Neural crest cell (in vitro differentiated cells): ENCODE data around the gene SLC2A6. TPM values are rescaled to one million over a fixed set of nuclear protein-coding genes. Genes with fewer than 3 reads are reported as not detected.

Experiments
- DNase-seq: peaks from one replicate; pipeline ENCODE4 v3.0.0; 2021; ENCODE audit warnings: low read depth, mixed read lengths, low spot score
- H3K27ac Mint-ChIP-seq: one replicate; pipeline ENCODE4 v1.8.0; 2021; ENCODE audit warnings: mild to moderate bottlenecking, mixed read lengths; ENCODE audit not compliant: unreplicated experiment
- H3K27me3 Mint-ChIP-seq: 2 replicates; pipeline ENCODE4 v1.8.0; 2021; ENCODE audit warnings: low read depth, mild to moderate bottlenecking, mixed read lengths
- H3K36me3 Mint-ChIP-seq: 2 replicates; pipeline ENCODE4 v1.8.0; 2021; ENCODE audit warnings: low read depth, mild to moderate bottlenecking, mixed read lengths
- H3K4me1 Mint-ChIP-seq: 2 replicates; pipeline ENCODE4 v1.8.0; 2021; ENCODE audit warnings: mixed read lengths
- H3K4me3 Mint-ChIP-seq: one replicate; pipeline ENCODE4 v1.8.0; 2021; ENCODE audit warnings: mild to moderate bottlenecking, mixed read lengths
- H3K9me3 Mint-ChIP-seq: 2 replicates; pipeline ENCODE4 v1.8.0; 2021; ENCODE audit warnings: mixed read lengths
- CTCF ChIP-seq: fragments of 200-600 bp; sonication (generic); conservative IDR thresholded peaks from 2 replicates; pipeline ENCODE4 v1.5.0; 2021; ENCODE audit warnings: antibody characterized with exemption, mild to moderate bottlenecking
- total RNA-seq: library from RNA; stranded (reverse); gene quantifications from 2 replicates; pipeline ENCODE4 v1.2.1, GENCODE V29; 2021

The SLC2A6 gene
- total RNA-seq, 1 donor from 2014 or later: 29.0 TPM

GRCh38 chr9:133514460-133515239 is 35.8 kb upstream of the SLC2A6 start:
- no peak for DNase-seq
- TF ChIP-seq CTCF: no peak
- H3K4me1 Mint-ChIP-seq: peaks cover 2% of the 10 kb centered on the region
- H3K27ac Mint-ChIP-seq: peak overlapping the region; percentile 84
- H3K4me3 Mint-ChIP-seq: no peak overlapping the region
- H3K9me3 Mint-ChIP-seq: no peaks in the 10 kb centered on the region
- H3K27me3 Mint-ChIP-seq: no peaks in the 10 kb centered on the region
- H3K36me3 Mint-ChIP-seq: no peaks in the 10 kb centered on the region

DNA sequence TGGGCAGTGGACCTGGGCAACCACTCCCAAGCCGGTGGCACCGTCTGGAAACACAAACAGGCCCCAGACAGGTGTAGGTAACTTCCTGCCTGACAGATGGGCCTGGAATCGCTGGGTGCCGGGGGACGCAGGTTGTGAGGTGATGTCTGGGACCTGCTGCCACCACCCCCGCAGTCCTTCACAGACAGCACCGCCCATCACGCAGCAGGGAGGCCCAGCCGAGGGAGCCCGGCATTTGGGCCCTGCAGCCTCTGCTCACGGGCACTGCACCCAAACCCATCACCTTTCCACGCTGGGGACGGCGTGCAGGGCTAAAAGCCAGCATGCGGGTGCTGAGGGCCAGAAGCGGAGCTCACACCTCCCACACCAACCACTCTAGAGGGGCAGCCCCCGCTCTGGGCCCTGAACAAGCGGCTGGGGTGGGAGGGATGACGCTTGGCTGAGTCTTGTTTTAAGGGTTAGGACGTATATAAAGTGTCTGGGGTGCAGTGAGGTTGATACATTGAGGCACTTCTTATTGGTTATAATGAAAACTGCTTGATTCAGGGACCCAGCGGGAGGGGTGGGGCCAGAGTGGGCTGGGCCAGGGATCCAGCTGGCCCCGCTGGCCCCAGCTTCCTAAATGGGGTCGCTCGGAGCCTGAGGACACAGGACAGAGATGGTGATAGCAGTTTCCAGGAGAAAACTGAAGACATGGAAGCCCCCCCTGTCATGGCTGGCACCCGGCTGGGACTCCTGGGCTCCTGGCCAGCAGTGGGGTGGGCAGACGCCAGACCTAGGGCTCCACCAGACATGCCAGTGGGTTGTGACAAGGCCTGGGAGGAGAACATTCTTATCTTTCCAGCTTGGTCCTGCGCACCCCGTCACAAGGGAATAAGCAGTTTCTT is 34.6 kb upstream of the SLC2A6 start:
- Mint-ChIP-seq H3K27ac (peak overlapping the region; percentile 12), H3K36me3 (no peaks in the 10 kb centered on the region), H3K27me3 (peaks cover 3% of the 10 kb centered on the region), H3K9me3 (no peaks in the 10 kb centered on the region), H3K4me3 (no peak overlapping the region), H3K4me1 (peaks cover 10% of the 10 kb centered on the region)
- no peak for DNase-seq
- no peak for TF ChIP-seq CTCF

GRCh38 chr9:133512253-133513213 is 33.6 kb upstream of the SLC2A6 start:
- H3K27me3 Mint-ChIP-seq: peaks cover 3% of the 10 kb centered on the region
- no peak overlapping the region for H3K4me3 Mint-ChIP-seq
- H3K36me3 Mint-ChIP-seq: no peaks in the 10 kb centered on the region
- TF ChIP-seq CTCF: no peak
- no peaks in the 10 kb centered on the region for H3K9me3 Mint-ChIP-seq
- H3K27ac Mint-ChIP-seq: no peak overlapping the region
- H3K4me1 Mint-ChIP-seq: peaks cover 10% of the 10 kb centered on the region
- no peak for DNase-seq

DNA sequence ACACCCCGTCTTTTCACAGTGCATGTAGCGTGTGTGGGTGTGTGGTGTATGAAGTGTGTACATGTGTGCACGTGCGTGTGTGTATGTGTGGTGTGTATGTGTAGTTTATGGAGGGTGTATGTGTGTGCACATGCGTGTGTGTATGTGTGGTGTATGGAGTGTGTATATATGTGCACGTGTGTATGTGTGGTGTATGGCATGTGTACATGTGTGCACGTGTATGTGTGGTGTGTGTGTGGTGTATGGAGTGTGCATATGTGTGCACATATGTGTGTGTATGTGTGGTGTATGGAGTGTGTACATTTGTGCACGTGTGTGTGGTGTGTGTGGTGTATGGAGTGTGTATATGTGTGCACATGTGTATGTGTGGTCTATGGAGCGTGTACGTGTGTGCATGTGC is 32.7 kb upstream of the SLC2A6 start:
- H3K27ac Mint-ChIP-seq: no peak overlapping the region
- H3K9me3 Mint-ChIP-seq: no peaks in the 10 kb centered on the region
- H3K4me3 Mint-ChIP-seq: no peak overlapping the region
- peaks cover 3% of the 10 kb centered on the region for H3K27me3 Mint-ChIP-seq
- no peak for TF ChIP-seq CTCF
- H3K36me3 Mint-ChIP-seq: no peaks in the 10 kb centered on the region
- no peak for DNase-seq
- H3K4me1 Mint-ChIP-seq: peaks cover 10% of the 10 kb centered on the region

DNA sequence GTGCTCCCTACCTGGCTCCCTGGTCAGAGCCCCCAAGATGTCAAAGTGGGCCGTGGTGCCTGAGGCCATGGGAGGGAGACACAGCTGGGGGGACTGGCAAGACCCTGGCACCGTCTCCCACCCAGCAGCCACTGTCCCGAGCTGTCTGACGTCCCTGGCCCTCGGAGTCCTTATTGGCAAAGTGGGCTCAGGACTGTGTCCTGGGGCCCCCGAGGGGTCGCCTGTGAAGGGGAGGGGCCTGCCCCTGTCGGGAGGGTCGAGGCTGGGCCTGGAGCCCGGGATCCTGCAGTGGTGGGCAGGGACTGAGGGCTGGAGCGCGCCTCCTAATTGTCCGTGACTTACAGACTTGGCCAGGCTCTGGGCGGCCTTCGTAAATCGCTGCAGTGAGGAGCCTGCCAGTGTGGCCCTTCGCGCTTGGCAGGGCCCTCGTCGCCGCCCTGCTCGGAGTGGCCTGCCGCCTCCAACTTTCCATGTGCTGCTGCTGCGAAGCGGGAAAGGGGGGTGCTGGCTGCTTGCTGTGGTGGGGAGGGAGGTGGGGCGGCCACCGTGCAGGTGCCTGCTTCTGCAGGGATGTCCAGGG is 32.1 kb upstream of the SLC2A6 start:
- Mint-ChIP-seq H3K9me3 (no peaks in the 10 kb centered on the region), H3K36me3 (no peaks in the 10 kb centered on the region), H3K27me3 (peaks cover 3% of the 10 kb centered on the region), H3K27ac (no peak overlapping the region), H3K4me3 (no peak overlapping the region), H3K4me1 (peaks cover 10% of the 10 kb centered on the region)
- no peak for TF ChIP-seq CTCF
- no peak for DNase-seq
